ENCODE results near the gene ZCCHC10. TPM values are rescaled to one million over a fixed set of nuclear protein-coding genes. Genes with fewer than 3 reads are reported as not detected.

ZCCHC10 gene
- total and polyA plus RNA-seq, 10 of the 15 experiments (the other 5 are each of a cell fraction or from before 2014, with no cell fraction given), result 16.8 to 117 (median 53.5) TPM

DNA sequence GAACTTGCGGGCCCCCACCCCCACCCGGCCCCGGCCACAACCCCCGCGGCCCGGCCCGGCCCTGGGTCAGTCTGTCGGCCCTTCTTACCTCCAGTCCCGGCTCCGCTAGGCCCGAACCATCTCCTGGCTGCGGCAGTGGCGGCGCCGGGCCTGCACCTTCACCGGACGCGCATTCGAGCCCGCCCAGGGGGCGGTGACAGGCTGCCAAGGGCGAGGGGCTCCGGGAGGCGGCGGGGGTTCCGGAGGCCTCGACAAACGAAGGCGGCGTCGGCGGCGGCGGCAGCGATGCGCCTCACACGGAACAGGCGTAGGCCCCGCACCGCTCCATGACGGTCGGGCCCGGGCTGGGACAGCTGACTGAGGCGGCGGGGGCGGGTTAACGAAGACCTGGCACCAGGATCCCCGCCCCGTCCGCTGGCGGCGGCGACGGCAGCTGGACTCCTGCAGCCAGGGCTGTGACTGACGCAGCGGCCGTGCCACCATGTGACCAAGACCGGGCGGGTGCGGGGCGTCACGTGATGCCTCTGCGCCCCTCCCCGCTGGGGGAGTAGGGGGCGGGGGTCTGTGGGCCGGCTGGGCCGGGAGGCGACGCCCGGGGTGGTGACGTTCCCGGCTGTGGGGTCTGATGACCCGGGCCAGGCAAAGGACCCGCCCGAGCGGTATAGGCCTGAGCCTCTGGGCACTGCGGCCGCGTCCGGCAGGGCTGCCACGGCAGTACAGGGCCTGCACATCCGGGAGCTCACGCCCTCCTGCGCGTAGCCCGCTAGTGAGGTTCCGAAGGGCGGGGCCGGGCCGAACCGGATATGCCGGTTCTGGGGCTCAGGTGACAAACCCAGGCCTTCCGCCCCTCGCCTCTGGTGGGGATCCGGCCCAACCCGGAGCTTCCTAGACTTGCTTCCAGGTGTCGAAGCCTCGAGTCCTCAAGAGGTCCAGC is 62.9 kb downstream of the ZCCHC10 start, which contains the start of gene AFF4:
Gene AFF4 (minus strand): TSS at position 464 of the 934 bp plus-strand sequence. CDS start 26,445 bp downstream, outside the sequence.
- ChIA-PET POLR2A (interaction anchor here (0.6 to 3.0 kb wide), 15 partner anchors 12 to 701 kb away, joined by 3 to 16 read pairs (median 3); partner anchors contain the start of genes CCNI2 and HSPA4), CTCF (no interaction called here), RAD21 (ENCODE audit: unreplicated experiment) (interaction anchor here (0.5 to 1.2 kb wide), 8 partner anchors 68 to 436 kb away, joined by 3 read pairs; partner anchors contain the start of gene HSPA4), SMC1A (ENCODE audit: uncharacterized antibody, unreplicated experiment) (interaction anchor here (1.0 to 2.4 kb wide), 4 partner anchors 12 to 134 kb away, joined by 3 to 9 read pairs (median 4); partner anchors contain the start of genes GDF9, HSPA4 and UQCRQ)
- Histone ChIP-seq H3K27me3 (replicated peaks in 1 of 2; ENCODE audit: control insufficient read depth in 2 of 2, insufficient read depth in 2 of 2, low read length in 1 of 2) (no peaks in the 10 kb centered on the region), H3K9ac (ENCODE audit: control insufficient read depth, insufficient read depth, low read length) (peak within 1 kb of the TSS; percentile 89), H3K27ac (ENCODE audit: control insufficient read depth, insufficient read depth) (peak within 1 kb of the TSS; percentile 69), H3K4me1 (ENCODE audit: control insufficient read depth, insufficient read depth, low read length) (0 out of 2 replicates have a peak, but pooled peaks cover 2% of the 10 kb centered on the region), H4K20me1 (ENCODE audit: control insufficient read depth, insufficient read depth) (no peaks in the 10 kb centered on the region), H3K79me2 (ENCODE audit: control insufficient read depth, insufficient read depth, low read length) (peaks cover 46% of the 10 kb centered on the region), H3K4me2 (ENCODE audit: control insufficient read depth, insufficient read depth) (peak within 1 kb of the TSS; percentile 95), H3K4me3 (peak within 1 kb of the TSS; percentile 67), H3K36me3 (ENCODE audit: control insufficient read depth in 2 of 2, insufficient read depth in 2 of 2, low read length in 1 of 2) (no peaks in the 10 kb centered on the region), H2AFZ (ENCODE audit: control insufficient read depth, low read depth, low read length) (peak within 1 kb of the TSS; percentile 96), H3K9me3 (replicated peaks; ENCODE audit: control insufficient read depth, insufficient read depth, low read length) (no peaks in the 10 kb centered on the region)
- TSS peak; percentile 98 for BruUV-seq (replicated peaks)
- DNase-seq (ENCODE audit: low read depth, low spot score) (peak; percentile 68), ATAC-seq (peak; percentile 97), FAIRE-seq (peak; percentile 27)
- intact Hi-C loops (cut with micrococcal nuclease; ENCODE audit: unreplicated experiment) (loop anchor here (5.0 kb wide), 1 partner anchor 89 kb away; the partner anchor contains the start of gene HSPA4), in situ Hi-C loops (cut with MboI) (no loop called here)
- 2% methylated on average over 87 of the region's 98 CpGs for WGBS (ENCODE audit: insufficient coverage, insufficient replicate concordance, low lambda C conversion rate, missing lambda C conversion rate)
- TF ChIP-seq RUNX3 (IDR thresholded peaks at IDR 0.05; ENCODE audit: low read length), result no peak
- TF ChIP-seq RAD51 (IDR thresholded peaks at IDR 0.05), result peak; percentile 99
- no peak for TF ChIP-seq ETV6 (conservative IDR thresholded peaks at IDR 0.05 in 1 of 2, IDR thresholded peaks at IDR 0.05 in 1 of 2; ENCODE audit: borderline replicate concordance in 1 of 2, low read depth in 1 of 2)
- peak; percentile 47; the same call in 1 of the 2 replicates for TF ChIP-seq HCFC1 (IDR thresholded peaks at IDR 0.05; ENCODE audit: low read length)
- no peak for TF ChIP-seq CEBPB (IDR thresholded peaks at IDR 0.05; ENCODE audit: borderline replicate concordance in 1 of 2, low read depth in 2 of 2, low read length in 2 of 2)
- TF ChIP-seq SMAD1 (IDR thresholded peaks at IDR 0.05; ENCODE audit: low read depth, partially characterized antibody), result no peak
- TF ChIP-seq IRF5 (IDR thresholded peaks at IDR 0.05; ENCODE audit: borderline replicate concordance), result no peak
- TF ChIP-seq KDM1A (IDR thresholded peaks at IDR 0.05; ENCODE audit: borderline replicate concordance), result no peak
- no peak for TF ChIP-seq JUND (IDR thresholded peaks at IDR 0.05; ENCODE audit: low read depth, low read length)
- peak; percentile 74 for TF ChIP-seq FOS (IDR thresholded peaks at IDR 0.05; ENCODE audit: borderline replicate concordance, extremely low read depth, insufficient read length)
- no peak for TF ChIP-seq ATF7 (IDR thresholded peaks at IDR 0.05; ENCODE audit: low read depth)
- no peak for TF ChIP-seq SRF (IDR thresholded peaks at IDR 0.05; ENCODE audit: low read depth in 2 of 2, low read length in 2 of 2)
- TF ChIP-seq TCF3 (IDR thresholded peaks at IDR 0.05; ENCODE audit: borderline replicate concordance, insufficient read depth, low read depth, low read length), result peak; percentile 93
- TF ChIP-seq, protein P1, sequence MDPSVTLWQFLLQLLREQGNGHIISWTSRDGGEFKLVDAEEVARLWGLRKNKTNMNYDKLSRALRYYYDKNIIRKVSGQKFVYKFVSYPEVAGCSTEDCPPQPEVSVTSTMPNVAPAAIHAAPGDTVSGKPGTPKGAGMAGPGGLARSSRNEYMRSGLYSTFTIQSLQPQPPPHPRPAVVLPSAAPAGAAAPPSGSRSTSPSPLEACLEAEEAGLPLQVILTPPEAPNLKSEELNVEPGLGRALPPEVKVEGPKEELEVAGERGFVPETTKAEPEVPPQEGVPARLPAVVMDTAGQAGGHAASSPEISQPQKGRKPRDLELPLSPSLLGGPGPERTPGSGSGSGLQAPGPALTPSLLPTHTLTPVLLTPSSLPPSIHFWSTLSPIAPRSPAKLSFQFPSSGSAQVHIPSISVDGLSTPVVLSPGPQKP (IDR thresholded peaks at IDR 0.05; ENCODE audit: low read depth, low read length), result no peak
- peak; percentile 67 for TF ChIP-seq YY1 (IDR thresholded peaks at IDR 0.05; ENCODE audit: low read depth, low read length)
- peak; percentile 60 for TF ChIP-seq MXI1 (IDR thresholded peaks at IDR 0.05; ENCODE audit: low read depth, low read length)
- TF ChIP-seq EZH2 (IDR thresholded peaks at IDR 0.05; ENCODE audit: borderline replicate concordance, control insufficient read depth, low read depth, low read length), result no peak
- TF ChIP-seq MYB (IDR thresholded peaks at IDR 0.05; ENCODE audit: borderline replicate concordance, low read depth, low read length), result no peak
- TF ChIP-seq BHLHE40 (IDR thresholded peaks at IDR 0.05; ENCODE audit: borderline replicate concordance in 1 of 2, low read depth in 2 of 2, low read length in 1 of 2), result peak; percentile 84 to 97
- TF ChIP-seq PAX8 (IDR thresholded peaks at IDR 0.05), result no peak
- TF ChIP-seq NR2F1 (conservative IDR thresholded peaks at IDR 0.05), result peak; percentile 44; the same call in 1 of the 2 replicates
